Neural cell (in vitro differentiated cells): ENCODE data around the gene LRRC8D. TPM values are rescaled to one million over a fixed set of nuclear protein-coding genes. Genes with fewer than 3 reads are reported as not detected.

Experiments used
- H2AFZ ChIP-seq: fragments of 200-600, 300-800 bp; sonication (generic), shearing (Covaris generic); 2 replicates; pipeline ENCODE4 v1.6.0; 2014; ENCODE audit warnings: low read depth, mild to moderate bottlenecking, antibody characterized with exemption, low read length, moderate library complexity
- H3F3A ChIP-seq: fragments of 200-600 bp; shearing (Covaris generic); 2 replicates; pipeline ENCODE4 v1.6.1; 2016; ENCODE audit warnings: mild to moderate bottlenecking, moderate library complexity, mixed read lengths, antibody characterized with exemption, low read length; ENCODE audit not compliant: insufficient read depth, poor library complexity, severe bottlenecking
- H3K27ac ChIP-seq: fragments of 200-600, 300-800 bp; sonication (generic), shearing (Covaris generic); 2 replicates; pipeline ENCODE4 v1.5.1; 2014; ENCODE audit warnings: mild to moderate bottlenecking, low read length, moderate library complexity
- H3K27me3 ChIP-seq: fragments of 300-800, 200-600 bp; sonication (generic), shearing (Covaris generic); 2 replicates; pipeline ENCODE4 v1.6.0; 2014; ENCODE audit warnings: mild to moderate bottlenecking, low read depth, low read length, moderate library complexity; ENCODE audit not compliant: insufficient read depth
- H3K36me3 ChIP-seq: fragments of 300-800, 200-600 bp; sonication (generic), shearing (Covaris generic); 2 replicates; pipeline ENCODE4 v1.5.1; 2014; ENCODE audit warnings: mild to moderate bottlenecking, antibody characterized with exemption, low read length, moderate library complexity; ENCODE audit not compliant: insufficient read depth
- H3K4me2 ChIP-seq: fragments of 300-800, 200-600 bp; sonication (generic), shearing (Covaris generic); 2 replicates; pipeline ENCODE4 v1.6.0; 2014; ENCODE audit warnings: mild to moderate bottlenecking, low read length
- H3K4me3 ChIP-seq: fragments of 300-800, 200-600 bp; sonication (generic), shearing (Covaris generic); 2 replicates; pipeline ENCODE4 v1.5.1; 2014; ENCODE audit warnings: mild to moderate bottlenecking, low read length, moderate library complexity
- H3K79me2 ChIP-seq: fragments of 200-600 bp; shearing (Covaris generic); replicated peaks from 2 replicates; pipeline ENCODE4 v1.6.0; 2014; ENCODE audit warnings: mild to moderate bottlenecking, low read length, moderate library complexity; ENCODE audit not compliant: insufficient read depth
- H3K9ac ChIP-seq: fragments of 300-800, 200-600 bp; sonication (generic), shearing (Covaris generic); 2 replicates; pipeline ENCODE4 v1.6.1; 2016; ENCODE audit warnings: mild to moderate bottlenecking, low read length, mixed read lengths
- H3K9me2 ChIP-seq: fragments of 200-600 bp; shearing (Covaris generic); 2 replicates; pipeline ENCODE4 v1.6.1; 2016; ENCODE audit warnings: mild to moderate bottlenecking, low read length, mixed read lengths; ENCODE audit not compliant: insufficient read depth
- H3K9me3 ChIP-seq: fragments of 200-600, 300-800 bp; sonication (generic), shearing (Covaris generic); 2 replicates; pipeline ENCODE4 v1.6.1; 2016; ENCODE audit warnings: mild to moderate bottlenecking, mixed run types, low read length, moderate library complexity, mixed read lengths
- H4K20me1 ChIP-seq: fragments of 200-600 bp; shearing (Covaris generic); 2 replicates; pipeline ENCODE4 v1.6.1; 2016; ENCODE audit warnings: mild to moderate bottlenecking, mixed run types; ENCODE audit not compliant: insufficient read depth
- EP300 ChIP-seq: fragments of 450-650 bp; conservative IDR thresholded peaks from 2 replicates; pipeline ENCODE4 v1.6.1; 2014; ENCODE audit warnings: antibody characterized with exemption, mild to moderate bottlenecking, moderate library complexity; ENCODE audit not compliant: poor library complexity, severe bottlenecking
- EZH2 ChIP-seq: fragments of 200-600, 300-800 bp; shearing (Covaris generic), sonication (generic); IDR thresholded peaks from 2 replicates; pipeline ENCODE4 v1.6.1; 2014; ENCODE audit warnings: antibody characterized with exemption, low read length, borderline replicate concordance, mild to moderate bottlenecking; ENCODE audit not compliant: insufficient read depth, poor library complexity, severe bottlenecking
- MXI1 ChIP-seq: fragments of 450-650 bp; conservative IDR thresholded peaks from 2 replicates; pipeline ENCODE4 v1.6.1; 2014; ENCODE audit warnings: antibody characterized with exemption, mild to moderate bottlenecking; ENCODE audit not compliant: poor library complexity, severe bottlenecking
- POLR2AphosphoS5 ChIP-seq: IDR thresholded peaks from 2 replicates; pipeline ENCODE4 v1.6.1; 2012
- RAD21 ChIP-seq: fragments of 450-650 bp; conservative IDR thresholded peaks from 2 replicates; pipeline ENCODE4 v1.6.1; 2014; ENCODE audit warnings: antibody characterized with exemption, mild to moderate bottlenecking, moderate library complexity
- SMC3 ChIP-seq: fragments of 450-650 bp; conservative IDR thresholded peaks from 2 replicates; pipeline ENCODE4 v1.6.1; 2014; ENCODE audit warnings: antibody characterized with exemption, mild to moderate bottlenecking, moderate library complexity; ENCODE audit not compliant: poor library complexity
- TAF1 ChIP-seq: IDR thresholded peaks from 2 replicates; pipeline ENCODE4 v1.6.1; 2012; ENCODE audit warnings: low read depth
- polyA plus RNA-seq: library from polyadenylated mRNA; depleted of rRNA; stranded (reverse); fragments of >200 nt; gene quantifications from 2 replicates; pipeline ENCODE4 v1.2.3, GENCODE V29; 2014
- TF ChIP-seq, protein P1 (sequence below): IDR thresholded peaks from 2 replicates; pipeline ENCODE4 v1.6.1; 2012; ENCODE audit warnings: borderline replicate concordance
- TF ChIP-seq, protein P2 (sequence below): fragments of 450-650 bp; IDR thresholded peaks from 2 replicates; pipeline ENCODE4 v1.5.1; 2014; ENCODE audit warnings: antibody characterized with exemption, mild to moderate bottlenecking, moderate library complexity; ENCODE audit not compliant: poor library complexity, severe bottlenecking

Gene LRRC8D
- polyA plus RNA-seq, 1 donor from 2014 or later = 43.7 TPM

DNA sequence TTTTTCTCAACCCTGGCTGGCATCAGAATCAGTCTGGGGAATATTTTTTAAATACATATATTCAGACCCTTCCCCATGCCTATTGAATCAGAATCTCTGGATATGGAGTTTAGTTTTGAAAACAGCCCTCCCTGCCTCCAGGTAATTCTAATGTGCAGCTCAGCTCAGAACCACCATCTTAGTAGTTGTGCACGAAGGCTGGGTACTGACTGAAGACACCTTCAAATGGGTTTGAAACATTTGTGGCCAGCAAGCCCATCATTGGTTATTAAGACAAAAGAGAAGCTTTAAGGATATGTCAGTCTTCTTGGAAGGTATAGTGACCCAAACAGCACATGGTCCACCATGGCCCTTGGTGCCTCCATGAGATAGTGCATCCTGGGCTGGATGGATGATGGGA is 7.1 kb downstream of the LRRC8D start:
- no peaks in the 10 kb centered on the region for H3K27me3 ChIP-seq
- H3K9me3 ChIP-seq = no peaks in the 10 kb centered on the region
- H3K9me2 ChIP-seq = no peaks in the 10 kb centered on the region
- no peak overlapping the region for H3K27ac ChIP-seq
- H2AFZ ChIP-seq = no peak overlapping the region
- no peak overlapping the region for H3K9ac ChIP-seq
- peaks cover 67% of the 10 kb centered on the region for H3K79me2 ChIP-seq
- H4K20me1 ChIP-seq = no peaks in the 10 kb centered on the region
- no peak overlapping the region for H3K4me2 ChIP-seq
- TF ChIP-seq, protein P1, sequence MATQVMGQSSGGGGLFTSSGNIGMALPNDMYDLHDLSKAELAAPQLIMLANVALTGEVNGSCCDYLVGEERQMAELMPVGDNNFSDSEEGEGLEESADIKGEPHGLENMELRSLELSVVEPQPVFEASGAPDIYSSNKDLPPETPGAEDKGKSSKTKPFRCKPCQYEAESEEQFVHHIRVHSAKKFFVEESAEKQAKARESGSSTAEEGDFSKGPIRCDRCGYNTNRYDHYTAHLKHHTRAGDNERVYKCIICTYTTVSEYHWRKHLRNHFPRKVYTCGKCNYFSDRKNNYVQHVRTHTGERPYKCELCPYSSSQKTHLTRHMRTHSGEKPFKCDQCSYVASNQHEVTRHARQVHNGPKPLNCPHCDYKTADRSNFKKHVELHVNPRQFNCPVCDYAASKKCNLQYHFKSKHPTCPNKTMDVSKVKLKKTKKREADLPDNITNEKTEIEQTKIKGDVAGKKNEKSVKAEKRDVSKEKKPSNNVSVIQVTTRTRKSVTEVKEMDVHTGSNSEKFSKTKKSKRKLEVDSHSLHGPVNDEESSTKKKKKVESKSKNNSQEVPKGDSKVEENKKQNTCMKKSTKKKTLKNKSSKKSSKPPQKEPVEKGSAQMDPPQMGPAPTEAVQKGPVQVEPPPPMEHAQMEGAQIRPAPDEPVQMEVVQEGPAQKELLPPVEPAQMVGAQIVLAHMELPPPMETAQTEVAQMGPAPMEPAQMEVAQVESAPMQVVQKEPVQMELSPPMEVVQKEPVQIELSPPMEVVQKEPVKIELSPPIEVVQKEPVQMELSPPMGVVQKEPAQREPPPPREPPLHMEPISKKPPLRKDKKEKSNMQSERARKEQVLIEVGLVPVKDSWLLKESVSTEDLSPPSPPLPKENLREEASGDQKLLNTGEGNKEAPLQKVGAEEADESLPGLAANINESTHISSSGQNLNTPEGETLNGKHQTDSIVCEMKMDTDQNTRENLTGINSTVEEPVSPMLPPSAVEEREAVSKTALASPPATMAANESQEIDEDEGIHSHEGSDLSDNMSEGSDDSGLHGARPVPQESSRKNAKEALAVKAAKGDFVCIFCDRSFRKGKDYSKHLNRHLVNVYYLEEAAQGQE = no peak
- TF ChIP-seq EP300 (no peak), RAD21 (no peak), SMC3 (no peak), TAF1 (no peak), MXI1 (no peak), EZH2 (no peak), POLR2AphosphoS5 (no peak)
- TF ChIP-seq, protein P2, sequence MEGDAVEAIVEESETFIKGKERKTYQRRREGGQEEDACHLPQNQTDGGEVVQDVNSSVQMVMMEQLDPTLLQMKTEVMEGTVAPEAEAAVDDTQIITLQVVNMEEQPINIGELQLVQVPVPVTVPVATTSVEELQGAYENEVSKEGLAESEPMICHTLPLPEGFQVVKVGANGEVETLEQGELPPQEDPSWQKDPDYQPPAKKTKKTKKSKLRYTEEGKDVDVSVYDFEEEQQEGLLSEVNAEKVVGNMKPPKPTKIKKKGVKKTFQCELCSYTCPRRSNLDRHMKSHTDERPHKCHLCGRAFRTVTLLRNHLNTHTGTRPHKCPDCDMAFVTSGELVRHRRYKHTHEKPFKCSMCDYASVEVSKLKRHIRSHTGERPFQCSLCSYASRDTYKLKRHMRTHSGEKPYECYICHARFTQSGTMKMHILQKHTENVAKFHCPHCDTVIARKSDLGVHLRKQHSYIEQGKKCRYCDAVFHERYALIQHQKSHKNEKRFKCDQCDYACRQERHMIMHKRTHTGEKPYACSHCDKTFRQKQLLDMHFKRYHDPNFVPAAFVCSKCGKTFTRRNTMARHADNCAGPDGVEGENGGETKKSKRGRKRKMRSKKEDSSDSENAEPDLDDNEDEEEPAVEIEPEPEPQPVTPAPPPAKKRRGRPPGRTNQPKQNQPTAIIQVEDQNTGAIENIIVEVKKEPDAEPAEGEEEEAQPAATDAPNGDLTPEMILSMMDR = no peak
- H3F3A ChIP-seq = no peaks in the 10 kb centered on the region
- no peaks in the 10 kb centered on the region for H3K36me3 ChIP-seq
- H3K4me3 ChIP-seq = no peak overlapping the region

DNA sequence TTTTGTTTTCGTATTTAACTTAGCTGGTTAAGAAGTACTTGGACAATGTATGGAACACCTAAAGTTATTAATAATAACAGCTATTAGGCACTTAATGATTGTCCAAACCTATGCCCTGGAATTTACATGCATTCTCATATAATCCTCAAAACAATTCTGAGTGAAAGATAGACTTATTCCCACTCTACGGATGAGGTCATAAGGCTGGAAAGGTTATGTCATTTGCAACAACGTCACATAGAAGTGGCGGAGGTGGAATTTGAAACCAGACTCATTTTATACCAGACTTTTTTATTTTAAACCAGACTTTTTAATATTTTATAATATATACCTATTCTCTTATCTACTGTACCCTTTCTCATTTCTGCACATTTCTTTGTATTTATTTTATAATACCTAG is 8.4 kb downstream of the LRRC8D start:
- Histone ChIP-seq H3K9me2 (no peaks in the 10 kb centered on the region), H3K9ac (no peak overlapping the region), H3F3A (no peaks in the 10 kb centered on the region), H4K20me1 (no peaks in the 10 kb centered on the region), H3K4me2 (no peak overlapping the region), H3K27ac (no peak overlapping the region), H3K27me3 (no peaks in the 10 kb centered on the region), H2AFZ (no peak overlapping the region), H3K79me2 (peaks cover 63% of the 10 kb centered on the region), H3K9me3 (no peaks in the 10 kb centered on the region), H3K36me3 (no peaks in the 10 kb centered on the region), H3K4me3 (no peak overlapping the region)
- TF ChIP-seq, protein P2 = no peak
